Cortex of kidney (tissue), 1 donor: ENCODE measurements around the gene SSTR5.

ENCODE experiments used
- DNase-seq: peaks from one replicate; lab custom pipeline; 2025; lab: John Stamatoyannopoulos, UW

The SSTR5 gene

DNA sequence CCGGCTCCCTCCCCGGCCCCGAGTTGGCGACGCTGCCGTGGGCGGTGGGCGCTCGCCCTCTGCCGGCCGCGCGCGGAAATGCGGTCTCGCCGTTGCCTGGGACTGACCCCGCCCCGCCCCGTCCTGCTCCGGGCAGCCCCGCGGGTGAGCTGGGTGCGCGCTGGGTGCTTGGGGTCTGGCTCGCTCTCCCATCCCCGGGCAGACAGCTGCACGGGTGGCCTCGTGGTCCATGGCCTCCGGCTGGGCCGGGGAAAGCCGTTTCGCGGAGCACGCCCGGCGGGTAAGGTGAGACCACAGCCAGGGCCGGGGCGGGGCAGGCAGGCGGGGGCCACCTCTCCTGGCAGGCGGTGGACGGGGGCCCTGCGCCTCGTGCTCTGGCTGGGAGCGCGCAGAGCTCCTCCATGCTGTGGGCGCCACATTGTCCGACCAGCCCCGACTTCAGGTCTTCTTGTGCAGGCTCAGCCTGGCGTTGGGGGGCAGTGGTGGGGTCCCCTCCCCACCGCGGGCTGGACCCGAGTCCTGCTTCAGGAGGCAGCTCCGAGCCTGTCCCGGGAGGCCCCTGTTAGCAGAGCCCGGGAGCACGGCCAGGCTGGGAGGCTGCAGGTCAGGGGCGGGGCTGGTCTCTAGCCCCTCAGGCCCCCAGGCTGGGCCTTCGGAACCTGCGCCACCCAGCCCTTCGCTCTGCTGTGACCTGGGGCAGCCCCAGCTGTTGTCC, 30.5 kb downstream of the SSTR5 start:
- no peak for DNase-seq

DNA sequence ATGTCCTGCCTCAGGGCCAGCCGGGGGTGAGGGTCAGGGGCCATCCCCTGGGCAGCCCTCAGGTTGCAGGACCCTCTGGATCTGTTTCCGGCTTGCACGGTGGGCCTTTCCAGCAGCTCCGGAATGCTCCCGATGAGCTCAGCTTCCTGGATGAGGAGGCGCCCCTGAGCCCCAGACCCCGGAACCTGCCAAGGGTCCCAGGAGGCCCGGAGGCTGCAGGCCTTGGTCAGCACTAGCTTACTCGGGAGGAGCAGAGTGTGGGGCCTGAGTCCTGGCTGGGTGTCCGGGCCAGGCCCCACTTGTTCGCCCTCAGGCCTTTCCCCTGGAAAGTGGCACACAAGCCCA, 31.1 kb downstream of the SSTR5 start:
- no peak for DNase-seq

DNA sequence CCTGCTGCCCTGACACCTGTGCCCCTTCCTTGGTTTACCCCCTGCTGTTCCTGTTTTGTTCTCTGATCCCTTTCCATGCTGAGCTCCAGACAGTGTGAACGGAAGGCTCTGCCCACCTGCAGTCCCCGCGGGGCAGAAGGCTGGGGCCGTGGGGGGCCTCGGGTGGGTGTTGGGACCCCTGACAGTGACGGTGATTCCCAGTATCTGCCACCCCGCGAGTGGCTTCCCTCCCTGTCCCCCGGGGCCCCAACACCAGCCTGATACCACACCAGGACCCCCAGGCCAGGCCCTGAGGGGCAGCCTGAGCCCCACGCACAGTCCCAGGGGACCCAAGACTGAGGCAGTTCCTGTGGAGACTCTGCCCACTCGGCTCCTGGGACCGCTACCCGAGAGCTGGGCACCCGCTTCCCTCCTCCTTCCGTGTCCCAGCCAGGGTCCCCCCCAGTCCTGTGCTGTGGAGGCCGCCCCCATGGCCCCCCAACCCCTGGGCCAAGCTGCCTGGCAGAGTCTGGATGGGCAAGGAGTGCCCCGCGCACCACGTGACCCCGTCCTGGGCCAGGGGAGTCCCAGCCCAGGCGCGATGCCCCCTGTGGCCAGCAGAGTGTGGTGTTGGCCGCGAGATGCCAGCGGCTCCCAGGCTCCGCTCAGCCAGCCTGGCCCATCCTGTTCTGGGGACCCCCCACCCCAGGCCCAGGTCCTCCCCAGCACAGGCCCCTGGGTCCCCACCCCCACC, 33.5 kb downstream of the SSTR5 start:
- no peak for DNase-seq

DNA sequence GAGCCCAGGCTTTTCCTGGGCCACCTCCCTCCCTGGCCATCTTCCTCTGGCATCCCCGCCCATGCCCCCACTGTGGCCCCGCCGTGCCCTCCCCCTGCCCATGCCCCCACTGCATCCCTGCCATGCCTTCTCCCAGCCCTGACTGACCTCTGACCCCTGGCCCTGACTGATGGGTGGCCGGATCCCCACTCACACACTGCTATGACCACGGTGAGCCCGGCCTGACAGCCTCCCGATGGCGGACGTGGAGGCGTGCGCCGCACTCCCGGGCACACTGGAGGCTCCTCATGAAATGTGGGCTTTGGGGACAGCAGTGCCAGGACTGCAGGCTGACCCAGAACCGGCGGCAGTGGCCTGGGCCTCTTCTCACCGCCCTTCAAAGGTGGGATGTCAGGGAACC, 34.1 kb downstream of the SSTR5 start:
- DNase-seq: no peak

DNA sequence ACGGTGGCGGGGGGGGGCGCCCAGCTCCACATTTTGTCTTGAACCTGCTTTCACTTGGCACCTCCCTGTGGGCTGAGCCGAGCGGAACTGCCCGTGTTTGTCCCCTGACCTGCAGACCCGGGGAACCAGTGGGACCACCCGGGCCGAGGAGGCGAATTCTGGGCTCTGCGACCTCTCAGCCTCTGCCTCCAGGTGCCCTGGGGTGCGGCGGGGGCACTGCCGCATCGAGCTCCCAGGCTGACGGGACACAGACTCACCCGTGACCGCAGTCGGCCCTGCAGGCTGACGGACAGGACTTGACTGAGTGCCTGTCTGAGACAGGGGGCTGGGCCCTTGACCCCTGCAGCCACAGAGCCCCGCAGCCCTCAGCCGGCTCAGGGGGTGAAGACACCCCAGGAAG, 34.6 kb downstream of the SSTR5 start:
- DNase-seq: no peak

DNA sequence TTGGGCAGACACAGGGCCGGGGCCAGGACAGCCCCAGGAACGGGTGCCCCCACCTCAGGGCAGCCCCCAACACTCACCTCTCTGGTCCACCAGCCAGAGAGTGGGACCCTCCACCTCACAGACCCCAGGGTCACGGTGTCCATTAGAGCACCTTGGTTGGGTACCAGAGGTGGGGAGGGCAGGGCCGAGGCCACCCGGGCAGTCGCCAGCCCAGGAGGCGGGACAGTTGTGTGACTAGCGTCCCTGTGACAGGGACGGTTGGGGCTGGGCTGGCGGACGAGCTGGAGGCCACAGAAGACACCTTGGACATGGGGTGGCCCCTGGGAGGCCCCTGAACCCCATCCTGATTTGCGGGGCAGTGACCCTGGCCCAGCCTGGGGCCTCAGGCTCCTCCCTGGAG, 35.2 kb downstream of the SSTR5 start:
- DNase-seq: no peak

DNA sequence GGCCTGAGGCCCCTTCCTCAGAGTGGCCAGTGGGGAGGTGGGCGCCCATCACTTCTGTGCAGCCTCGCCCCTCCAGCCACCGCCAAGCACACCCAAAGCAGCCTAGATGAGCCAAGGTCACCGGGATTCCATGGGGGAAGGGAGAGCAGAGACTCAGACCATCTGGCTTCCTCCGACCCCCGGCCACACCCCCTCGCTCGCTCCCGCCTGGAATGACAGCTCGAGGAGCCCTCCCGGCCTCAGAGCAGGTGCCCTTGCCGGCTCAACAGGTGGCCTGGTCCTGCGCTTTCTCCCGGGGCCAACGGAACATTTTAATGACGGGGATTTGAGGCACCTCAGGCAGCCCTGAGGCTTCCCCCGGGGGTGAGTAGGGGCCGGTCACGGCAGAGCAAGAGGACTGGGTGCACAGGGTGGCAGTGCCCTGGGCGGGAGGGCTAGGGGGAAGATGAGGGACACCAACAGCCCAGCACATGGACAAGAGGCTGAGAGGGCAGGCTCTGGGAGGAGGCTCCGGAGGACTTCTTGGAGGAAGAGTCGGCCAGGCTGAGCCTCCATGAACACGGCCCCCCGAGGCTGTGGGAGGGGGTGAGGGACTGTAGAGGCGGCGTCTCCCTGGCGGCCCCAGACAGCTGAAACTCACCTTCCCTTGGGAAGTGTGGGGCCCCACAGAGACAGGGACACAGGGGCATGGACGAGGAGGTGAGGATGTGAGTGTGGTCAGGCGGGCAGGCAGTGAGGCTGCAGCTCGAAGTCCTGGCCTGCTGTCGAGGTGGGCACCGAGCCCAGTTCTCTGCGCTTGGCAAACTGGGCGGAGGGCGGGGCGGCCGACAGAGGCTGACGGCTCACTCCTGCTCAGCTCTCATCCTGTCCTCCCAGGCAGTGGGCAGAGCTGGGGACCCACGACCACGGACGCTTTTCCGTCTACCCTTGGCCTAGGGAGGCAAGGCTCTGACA, 36.0 kb downstream of the SSTR5 start:
- DNase-seq: no peak

DNA sequence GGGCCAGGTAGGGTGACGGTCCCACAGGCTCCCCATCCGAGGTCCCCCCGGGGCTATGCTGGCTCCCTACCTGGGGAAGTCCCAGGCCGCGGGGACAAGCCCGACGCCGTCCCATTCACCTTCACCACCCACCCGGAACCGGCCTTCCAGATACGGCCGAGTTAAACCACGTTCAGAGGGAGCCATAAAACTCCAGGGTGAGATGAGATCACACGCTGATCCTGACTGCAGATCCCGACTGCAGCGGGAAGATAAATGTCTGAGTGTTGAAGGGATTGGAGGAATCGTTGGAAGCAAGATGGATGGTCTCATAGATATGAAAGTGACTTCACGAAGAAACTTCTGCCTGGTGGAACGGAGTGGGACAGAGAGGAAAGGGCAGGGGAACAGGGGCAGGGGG, 37.1 kb downstream of the SSTR5 start:
- no peak for DNase-seq

DNA sequence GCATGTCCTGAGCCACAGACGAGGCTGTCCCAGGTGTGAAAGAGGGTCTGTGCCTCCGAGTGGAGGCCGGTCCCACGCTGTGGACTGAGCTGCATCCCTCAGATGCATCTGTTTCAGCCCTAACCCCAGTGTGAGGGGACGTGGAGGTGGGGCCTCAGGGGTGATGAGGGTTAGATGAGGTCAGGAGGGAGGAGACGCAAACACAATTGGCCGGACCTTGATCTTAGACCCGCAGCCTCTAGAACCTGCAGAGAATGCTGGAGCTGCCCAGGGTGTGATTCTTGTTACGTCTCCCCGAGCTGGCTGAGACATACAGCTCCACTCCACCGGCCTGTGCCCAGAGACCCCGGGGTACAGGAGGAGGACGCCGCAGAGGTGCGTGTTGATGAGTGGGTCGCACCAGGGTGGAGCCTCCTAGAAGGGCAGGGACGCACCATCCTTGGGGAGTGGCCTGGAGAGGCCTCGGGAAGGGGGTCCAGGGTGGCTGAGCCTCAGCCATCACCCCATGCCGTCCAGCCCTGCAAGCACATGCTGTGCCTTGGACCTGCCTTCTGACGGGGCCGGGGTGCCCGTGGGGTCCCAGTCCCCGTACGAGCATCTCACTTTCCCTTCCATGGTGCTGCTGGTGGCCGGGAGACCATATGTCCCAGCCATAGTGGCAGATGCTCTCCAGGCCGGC, 40.1 kb downstream of the SSTR5 start:
- no peak for DNase-seq

DNA sequence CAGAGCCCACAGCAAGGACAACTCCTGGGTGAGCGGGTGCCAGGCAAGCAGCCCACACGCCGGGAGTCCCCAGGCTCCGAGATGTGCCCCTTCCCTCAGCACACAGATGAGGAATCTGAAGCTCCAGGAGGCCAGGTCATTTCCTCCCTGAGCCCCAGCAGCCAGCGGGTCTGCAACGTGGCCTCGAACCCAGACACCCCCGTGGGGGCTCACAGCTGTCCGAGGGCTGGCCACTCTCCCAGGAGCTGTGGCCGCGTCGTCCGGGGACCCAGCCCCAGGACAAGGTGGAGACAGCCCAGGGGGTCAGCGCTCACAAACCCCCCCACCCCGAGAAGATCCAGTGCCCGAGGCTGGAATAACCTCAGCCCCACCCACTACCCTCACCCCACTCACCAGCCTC, 40.9 kb downstream of the SSTR5 start:
- DNase-seq: no peak

DNA sequence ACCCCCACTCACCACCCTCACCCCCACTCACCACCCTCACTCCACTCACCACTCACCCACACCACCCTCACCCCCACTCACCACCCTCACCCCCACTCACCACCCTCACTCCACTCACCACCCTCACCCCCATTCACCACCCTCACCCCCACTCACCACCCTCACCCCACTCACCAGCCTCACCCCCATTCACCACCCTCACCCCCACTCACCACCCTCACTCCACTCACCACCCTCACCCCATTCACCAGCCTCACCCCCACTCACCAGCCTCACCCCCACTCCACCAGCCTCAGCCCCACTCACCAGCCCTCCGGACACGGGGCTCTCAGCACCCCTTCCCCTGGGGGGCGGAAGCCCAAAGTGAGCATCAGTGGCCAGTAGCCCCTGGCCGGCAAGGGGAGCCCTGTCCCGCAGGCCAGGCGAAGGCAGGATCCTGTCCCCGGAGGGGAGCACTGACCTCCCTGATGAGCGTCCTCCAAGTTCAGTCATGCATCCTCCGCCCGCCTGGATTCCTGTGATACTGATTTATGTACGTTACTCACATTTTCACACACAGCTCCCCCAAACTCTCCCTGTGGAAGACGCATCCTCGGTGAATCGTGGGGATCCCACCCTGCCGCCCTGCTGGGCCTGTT, 41.5 kb downstream of the SSTR5 start:
- DNase-seq: no peak

DNA sequence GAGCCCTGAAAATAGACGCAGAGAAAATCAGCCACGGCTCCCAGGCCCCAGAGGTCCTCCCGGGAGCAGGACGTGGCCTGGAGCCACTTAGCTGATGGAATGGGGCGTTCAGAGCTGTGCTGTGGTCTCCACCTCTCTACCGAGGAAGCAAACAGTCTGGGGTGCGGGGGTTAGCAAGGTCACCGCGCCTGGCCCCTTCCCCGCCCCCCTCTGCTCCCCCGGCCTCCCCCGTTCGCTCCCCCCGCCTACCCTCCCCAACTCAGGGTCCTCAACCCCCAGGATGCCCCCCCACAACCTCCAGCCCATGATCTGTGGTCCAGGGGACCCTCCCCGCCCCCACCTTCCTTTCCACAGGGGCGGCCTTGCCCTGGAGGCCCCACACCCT, 44.1 kb downstream of the SSTR5 start:
- DNase-seq: no peak

DNA sequence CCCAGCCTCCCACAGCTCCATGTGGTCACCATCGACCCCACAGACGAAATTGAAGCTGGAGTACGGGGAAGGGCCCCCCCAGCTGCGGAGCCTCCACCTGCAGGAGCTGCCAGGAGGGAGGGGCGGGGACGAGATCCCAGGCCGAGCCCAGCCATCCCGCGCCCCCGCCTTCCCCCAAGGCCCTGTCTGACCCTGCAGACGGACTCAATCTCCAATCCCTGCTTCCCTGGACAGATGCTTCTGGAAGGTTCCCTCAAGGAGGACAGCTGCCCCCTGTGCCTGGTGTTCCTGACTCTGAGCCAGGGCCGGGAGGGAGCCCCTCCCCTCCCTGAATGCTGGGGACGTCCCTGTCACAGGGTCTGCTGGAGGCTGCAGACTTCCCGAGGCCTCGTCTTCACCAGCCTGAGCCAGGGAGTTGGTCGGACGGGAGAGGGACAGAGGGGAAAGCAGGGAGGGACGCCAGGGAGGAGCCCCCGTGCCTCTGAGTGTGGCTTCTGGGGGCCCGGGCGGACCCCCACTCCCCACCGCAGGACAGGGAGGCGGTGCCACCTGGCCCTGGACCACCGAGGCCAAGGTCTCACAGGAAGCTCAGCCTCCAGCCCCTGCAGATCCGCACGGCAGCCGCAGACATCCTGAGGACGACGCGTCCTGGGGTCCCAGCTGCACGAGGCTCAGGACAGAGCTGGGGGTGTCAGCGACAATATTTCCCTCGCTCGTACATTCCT, 44.8 kb downstream of the SSTR5 start:
- DNase-seq: no peak

DNA sequence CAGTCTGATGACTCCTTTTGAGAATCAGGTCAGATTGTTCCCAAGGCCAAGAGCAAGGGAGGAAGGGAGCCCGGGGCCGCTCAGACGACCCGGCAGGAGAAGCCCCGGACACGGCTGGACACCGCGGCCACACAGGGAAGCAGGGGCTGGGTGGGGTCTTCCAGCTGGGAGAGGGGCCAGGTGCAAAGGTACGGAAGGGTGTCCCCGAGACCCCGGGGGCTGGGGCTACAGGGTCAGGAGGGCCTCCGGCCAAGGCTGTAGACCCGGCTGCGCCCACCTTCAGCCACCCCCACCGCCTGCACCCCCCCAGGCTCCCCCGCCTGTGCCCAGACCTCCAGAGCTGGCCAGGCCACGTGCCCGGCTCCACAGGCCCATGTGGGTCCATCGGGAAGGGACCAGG, 45.4 kb downstream of the SSTR5 start:
- DNase-seq: no peak

DNA sequence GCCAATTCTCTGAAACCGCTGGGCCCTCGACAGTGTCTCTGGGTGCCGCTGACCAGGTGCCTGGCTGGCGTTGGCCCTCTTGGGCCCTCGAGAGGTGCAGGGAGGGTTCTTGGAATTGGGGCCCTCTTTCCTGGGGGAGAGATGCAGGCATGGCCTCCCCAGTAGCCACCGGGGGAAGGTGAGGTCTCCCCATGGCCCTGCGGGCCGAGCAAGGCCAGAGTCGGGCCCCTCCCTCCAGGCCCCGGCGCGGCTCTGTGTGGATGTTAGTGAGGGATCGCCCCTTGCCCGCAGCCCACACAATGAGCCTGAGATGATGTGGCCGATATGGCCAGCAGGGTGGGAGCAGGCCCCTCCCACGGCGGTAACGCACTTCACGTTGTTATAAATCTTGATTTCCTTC, 46.6 kb downstream of the SSTR5 start:
- DNase-seq: no peak

DNA sequence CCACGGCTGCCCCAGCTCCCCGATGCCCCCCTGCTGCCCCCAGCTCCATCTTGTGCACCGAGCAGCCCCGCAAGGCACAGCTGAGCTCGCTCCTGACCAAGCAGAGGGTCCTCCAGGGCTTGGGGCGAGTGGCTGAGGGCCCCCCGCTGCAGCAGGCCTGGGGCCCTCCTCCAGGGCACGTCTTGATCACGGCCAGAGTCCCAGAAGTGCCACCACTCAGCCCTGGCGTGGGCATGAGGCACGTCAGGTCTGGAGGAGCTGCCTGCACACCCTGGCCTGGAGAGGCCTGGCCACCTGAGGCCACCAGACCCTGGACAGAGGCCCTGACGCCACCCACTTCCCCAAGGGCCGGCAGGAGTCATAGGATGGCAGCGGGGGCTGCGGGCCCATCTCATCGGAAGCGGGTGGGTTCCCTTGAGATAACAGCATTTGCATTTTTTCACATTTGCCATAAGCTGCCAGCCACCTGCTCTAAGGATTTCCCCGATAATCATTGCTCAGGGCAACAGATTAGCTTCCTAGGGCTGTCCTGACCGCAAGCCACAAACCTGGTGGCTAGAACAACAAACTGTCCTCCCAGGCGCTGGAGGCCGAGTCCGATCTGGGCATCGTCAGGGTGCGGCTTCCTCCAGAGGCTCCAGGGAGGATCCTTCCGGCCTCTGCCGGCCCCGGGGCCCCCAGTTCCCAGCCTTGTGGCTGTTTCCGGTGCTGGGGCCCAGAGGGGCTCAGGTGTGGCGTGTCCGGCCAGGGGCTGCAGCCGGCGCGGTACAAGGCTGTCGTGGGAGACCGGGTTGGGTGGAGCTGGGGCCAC, 47.4 kb downstream of the SSTR5 start:
- DNase-seq: no peak

DNA sequence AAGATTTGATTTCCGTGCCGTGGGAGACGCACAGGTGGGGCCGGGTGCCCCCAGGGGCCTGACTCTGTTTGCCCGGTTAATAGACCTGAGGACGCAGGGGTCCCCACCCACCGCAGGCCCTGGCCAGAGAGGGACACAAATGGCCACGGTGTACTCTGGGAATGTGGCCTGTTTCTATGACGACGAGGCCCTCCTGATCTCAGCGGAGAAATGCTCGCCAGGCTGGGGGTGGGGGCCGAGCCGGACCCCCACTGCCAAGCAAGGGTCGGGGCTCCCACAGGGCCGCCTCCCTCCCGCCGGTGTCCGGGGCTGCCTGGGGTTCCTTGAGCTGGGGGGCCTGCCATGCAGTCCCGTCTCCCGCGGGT, 48.0 kb downstream of the SSTR5 start:
- DNase-seq: no peak

DNA sequence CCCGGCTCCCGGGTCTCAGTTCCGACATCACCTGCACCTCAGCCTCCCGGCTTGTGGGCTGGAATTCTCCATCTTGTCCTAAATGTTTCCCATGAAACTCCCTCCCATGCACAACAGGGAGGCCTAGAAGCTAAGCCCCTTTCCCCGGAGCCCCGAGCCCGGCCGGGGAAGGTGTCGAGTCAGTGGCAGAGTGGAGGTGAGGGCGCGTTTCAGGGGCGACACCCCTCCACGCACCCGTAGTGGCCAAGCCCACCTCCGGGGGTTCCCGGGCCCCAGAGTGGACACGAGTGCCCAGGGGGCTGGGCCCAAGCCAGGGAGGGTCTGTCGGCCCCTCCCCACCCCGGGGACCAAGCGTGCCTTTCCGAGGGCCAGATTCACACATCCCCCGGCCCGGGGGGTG, 48.5 kb downstream of the SSTR5 start:
- DNase-seq: no peak

DNA sequence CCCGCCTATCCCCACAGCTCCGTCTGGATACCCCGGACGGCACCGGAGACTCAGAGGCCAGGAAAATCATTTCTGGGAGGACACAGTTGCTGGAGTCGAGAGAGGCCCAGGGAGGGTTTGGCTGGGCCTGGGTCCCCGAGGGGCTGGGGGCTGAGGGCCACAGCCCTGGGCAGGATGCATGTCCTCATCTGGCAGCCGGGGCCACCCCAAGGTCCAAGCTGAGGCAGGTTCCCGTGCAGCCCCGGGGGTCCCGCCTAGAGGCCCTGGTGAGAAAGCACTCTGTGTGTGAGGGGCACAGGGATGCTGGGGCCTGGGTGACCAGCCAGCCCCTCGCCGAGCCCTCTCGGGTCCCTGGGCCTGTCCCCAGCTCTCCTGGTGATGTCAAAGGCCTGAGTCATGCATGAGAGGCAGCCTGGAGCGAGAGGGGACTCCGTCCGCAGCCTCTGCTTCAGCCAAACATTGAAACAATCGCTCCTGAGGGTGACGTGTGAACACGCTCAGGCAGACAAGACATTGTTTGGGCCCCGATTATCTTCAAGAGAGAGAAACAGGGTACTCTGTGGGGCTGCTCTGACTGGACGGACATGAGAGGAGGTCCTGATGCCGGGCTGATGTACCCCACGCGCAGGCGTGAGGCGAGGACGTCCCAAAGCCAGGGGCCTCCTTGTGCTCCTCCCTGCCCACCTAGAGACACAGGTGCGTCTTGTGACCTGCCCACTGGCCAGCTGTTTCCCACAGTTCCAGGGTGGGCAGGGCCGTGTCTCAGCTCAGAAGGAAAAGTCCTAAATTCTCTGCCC, 49.3 kb downstream of the SSTR5 start:
- no peak for DNase-seq

DNA sequence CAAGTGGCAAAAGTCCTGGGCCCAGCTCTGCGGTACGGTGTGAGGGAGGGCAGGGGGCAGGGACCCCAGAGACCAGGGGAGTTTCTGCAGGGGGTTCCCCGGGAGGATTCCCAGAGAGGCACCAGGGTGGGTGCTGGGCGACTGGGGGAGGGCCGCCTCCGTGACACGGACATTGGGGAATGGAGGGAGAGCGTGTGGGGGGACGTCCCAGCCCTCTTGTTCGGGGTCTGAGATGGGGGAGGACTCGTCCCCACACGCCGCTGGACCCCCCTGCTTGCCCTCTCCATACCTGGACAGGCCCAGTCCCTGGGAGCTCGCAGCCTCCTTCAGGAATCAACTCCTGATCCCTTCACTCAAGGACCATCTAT, 49.8 kb downstream of the SSTR5 start:
- DNase-seq: no peak
